GM12878 (cell line): ENCODE results near the gene QSOX2.

Source experiments
- BMI1 ChIP-seq: fragments of 450-650 bp; IDR thresholded peaks from 2 replicates; pipeline ENCODE4 v1.6.1; 2016; ENCODE audit warnings: mild to moderate bottlenecking, moderate library complexity, borderline replicate concordance
- CTCF ChIP-seq, 3 experiments: IDR thresholded peaks in 2 of 3; conservative IDR thresholded peaks in 1 of 3; 2 replicates each; pipeline ENCODE4 v1.5.1; 2011; ENCODE audit warnings: low read depth in 3 of 3, low read length in 3 of 3, mild to moderate bottlenecking in 3 of 3, control low read depth in 2 of 3, moderate library complexity in 2 of 3, inconsistent platforms in 1 of 3, mixed read lengths in 1 of 3; ENCODE audit not compliant: control insufficient read depth in 2 of 3, insufficient read depth in 1 of 3; ENCODE audit errors: extremely low read depth in 1 of 3
- POLR2AphosphoS5 ChIP-seq: IDR thresholded peaks from 2 replicates; pipeline ENCODE4 v1.6.1; 2011; ENCODE audit warnings: mild to moderate bottlenecking, low read length, inconsistent platforms
- TCF7 ChIP-seq: IDR thresholded peaks from 2 replicates; pipeline ENCODE4 v1.6.1; 2014; ENCODE audit warnings: antibody characterized with exemption, borderline replicate concordance

GRCh38 chr9:136201609-136202453 lies 43.8 kb downstream of the QSOX2 start:
- TF ChIP-seq CTCF (IDR thresholded peaks at IDR 0.05 in 2 of 3, conservative IDR thresholded peaks at IDR 0.05 in 1 of 3; ENCODE audit: control insufficient read depth in 2 of 3, extremely low read depth in 1 of 3, insufficient read depth in 1 of 3, low read depth in 3 of 3, low read length in 3 of 3) (no peak), BMI1 (no peak), TCF7 (no peak), POLR2AphosphoS5 (no peak)
